ENCODE results near the gene GDF2.

GDF2 gene

DNA sequence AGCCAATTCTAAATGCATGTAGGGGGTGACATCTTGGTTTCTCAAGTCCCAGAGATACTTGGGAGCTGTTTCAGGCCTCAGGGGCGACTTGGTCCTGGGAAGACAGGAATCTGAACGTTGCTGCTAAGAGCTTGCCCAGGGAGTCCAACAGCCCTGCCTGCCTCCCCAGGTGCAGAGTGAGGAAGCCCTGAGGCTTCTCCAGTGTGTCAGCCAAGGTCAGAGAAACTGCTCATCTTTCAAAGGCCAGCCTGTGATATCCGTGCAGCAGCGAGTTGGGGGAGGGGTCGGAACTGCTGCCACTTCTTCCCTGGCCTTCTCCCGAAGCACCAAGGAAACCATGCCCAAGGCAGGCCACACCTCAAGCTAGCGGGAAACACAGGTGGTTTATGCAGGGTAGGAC, 9.7 kb downstream of the GDF2 start:
- no peaks in the 10 kb centered on the region for H3K27me3 ChIP-seq (ENCODE audit: control insufficient read depth, insufficient read depth, low read length)
- no peaks in the 10 kb centered on the region for H3K79me2 ChIP-seq
- H2AFZ ChIP-seq, result no peak overlapping the region
- H3K4me1 ChIP-seq, result no peaks in the 10 kb centered on the region
- no peaks in the 10 kb centered on the region for H3K9me3 ChIP-seq (ENCODE audit: control insufficient read depth, low read length)
- H3K36me3 ChIP-seq (ENCODE audit: control insufficient read depth, insufficient read depth, low read length), result no peaks in the 10 kb centered on the region
- H3K4me2 ChIP-seq (ENCODE audit: low read length), result no peak overlapping the region
- TF ChIP-seq CTCF (IDR thresholded peaks at IDR 0.05), result no peak
- H3K9ac ChIP-seq, result no peak overlapping the region
- no peak overlapping the region for H3K27ac ChIP-seq
- no peak overlapping the region for H3K4me3 ChIP-seq (ENCODE audit: low read depth, low read length)

DNA sequence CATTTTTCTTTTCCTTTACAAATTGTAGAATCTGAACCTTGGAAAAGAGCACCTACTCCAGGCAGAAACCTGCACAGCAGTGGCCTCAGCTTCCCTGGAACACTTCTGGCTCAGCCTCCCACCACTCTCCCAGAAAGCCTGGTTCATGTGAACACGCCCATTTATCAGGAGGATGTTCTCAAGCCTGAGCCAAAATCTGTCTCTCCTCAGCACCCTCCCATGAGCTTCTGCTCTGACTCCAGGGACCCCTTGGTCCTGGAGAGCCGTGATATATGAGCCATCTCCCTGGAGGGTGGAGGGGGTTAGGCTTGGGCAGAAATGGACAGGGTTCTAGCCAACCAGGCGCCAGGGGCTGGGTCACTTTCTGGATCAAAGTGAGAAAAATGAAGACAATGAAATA, 10.1 kb downstream of the GDF2 start:
- TF ChIP-seq CTCF (IDR thresholded peaks at IDR 0.05), result no peak
- Histone ChIP-seq H2AFZ (no peak overlapping the region), H3K4me2 (ENCODE audit: low read length) (no peak overlapping the region), H3K27ac (no peak overlapping the region), H3K79me2 (no peaks in the 10 kb centered on the region), H3K9me3 (ENCODE audit: control insufficient read depth, low read length) (no peaks in the 10 kb centered on the region), H3K27me3 (ENCODE audit: control insufficient read depth, insufficient read depth, low read length) (no peaks in the 10 kb centered on the region), H3K4me1 (no peaks in the 10 kb centered on the region), H3K4me3 (ENCODE audit: low read depth, low read length) (no peak overlapping the region), H3K36me3 (ENCODE audit: control insufficient read depth, insufficient read depth, low read length) (no peaks in the 10 kb centered on the region), H3K9ac (no peak overlapping the region)

DNA sequence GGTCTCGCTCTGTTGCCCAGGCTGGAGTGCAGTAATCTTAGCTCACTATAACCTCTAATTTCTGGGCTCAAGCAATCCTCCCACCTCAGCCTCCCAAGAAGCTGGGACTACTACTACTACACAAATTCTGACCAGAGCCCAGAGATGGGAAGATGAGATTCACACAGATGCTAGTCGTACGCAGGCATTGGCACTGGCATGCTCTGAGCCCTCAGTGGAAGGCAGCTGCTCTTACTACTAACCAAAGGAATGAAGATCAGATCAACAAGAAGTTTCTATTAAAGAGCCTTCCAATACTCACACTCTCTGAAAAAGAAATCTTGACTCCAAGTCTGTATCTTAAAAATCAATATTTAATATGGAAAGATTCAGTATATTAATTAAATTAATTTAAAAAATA, 10.7 kb downstream of the GDF2 start:
- H3K36me3 ChIP-seq (ENCODE audit: control insufficient read depth, insufficient read depth, low read length), result no peaks in the 10 kb centered on the region
- no peak overlapping the region for H3K4me3 ChIP-seq (ENCODE audit: low read depth, low read length)
- H2AFZ ChIP-seq, result no peak overlapping the region
- no peak overlapping the region for H3K9ac ChIP-seq
- H3K79me2 ChIP-seq, result no peaks in the 10 kb centered on the region
- H3K9me3 ChIP-seq (ENCODE audit: control insufficient read depth, low read length), result no peaks in the 10 kb centered on the region
- H3K27me3 ChIP-seq (ENCODE audit: control insufficient read depth, insufficient read depth, low read length), result no peaks in the 10 kb centered on the region
- no peak for TF ChIP-seq CTCF (IDR thresholded peaks at IDR 0.05)
- H3K27ac ChIP-seq, result no peak overlapping the region
- H3K4me2 ChIP-seq (ENCODE audit: low read length), result no peak overlapping the region
- no peaks in the 10 kb centered on the region for H3K4me1 ChIP-seq

GRCh38 chr10:47333532-47333931, 11.3 kb downstream of the GDF2 start:
- Histone ChIP-seq H3K79me2 (no peaks in the 10 kb centered on the region), H3K4me3 (ENCODE audit: low read depth, low read length) (no peak overlapping the region), H3K27ac (no peak overlapping the region), H3K36me3 (ENCODE audit: control insufficient read depth, insufficient read depth, low read length) (no peaks in the 10 kb centered on the region), H3K4me1 (no peaks in the 10 kb centered on the region), H2AFZ (no peak overlapping the region), H3K4me2 (ENCODE audit: low read length) (no peak overlapping the region), H3K9ac (no peak overlapping the region), H3K9me3 (ENCODE audit: control insufficient read depth, low read length) (no peaks in the 10 kb centered on the region), H3K27me3 (ENCODE audit: control insufficient read depth, insufficient read depth, low read length) (no peaks in the 10 kb centered on the region)
- no peak for TF ChIP-seq CTCF (IDR thresholded peaks at IDR 0.05)

GRCh38 chr10:47334466-47335295, 12.4 kb downstream of the GDF2 start:
- TF ChIP-seq CTCF (IDR thresholded peaks at IDR 0.05), result no peak
- H3K4me1 ChIP-seq, result no peaks in the 10 kb centered on the region
- H3K9me3 ChIP-seq (ENCODE audit: control insufficient read depth, low read length), result no peaks in the 10 kb centered on the region
- H3K4me2 ChIP-seq (ENCODE audit: low read length), result no peak overlapping the region
- H3K9ac ChIP-seq, result no peak overlapping the region
- no peak overlapping the region for H2AFZ ChIP-seq
- no peaks in the 10 kb centered on the region for H3K79me2 ChIP-seq
- no peak overlapping the region for H3K4me3 ChIP-seq (ENCODE audit: low read depth, low read length)
- no peak overlapping the region for H3K27ac ChIP-seq
- H3K36me3 ChIP-seq (ENCODE audit: control insufficient read depth, insufficient read depth, low read length), result no peaks in the 10 kb centered on the region
- H3K27me3 ChIP-seq (ENCODE audit: control insufficient read depth, insufficient read depth, low read length), result no peaks in the 10 kb centered on the region
